HG03571 (cell line): ENCODE measurements around the gene ZNF655.
"Not testable (repeated sequence)": the region's sequence is repeated elsewhere in the genome, so short reads cannot be mapped to it uniquely, and the experiment has no call there.

Experiments used
- ATAC-seq: cut with Tn5 transposase; IDR thresholded peaks from one replicate; pipeline ENCODE4 v1.9.1; 2021; ENCODE audit not compliant: unreplicated experiment

The ZNF655 gene

GRCh38 chr7:99558306-99559174, at the start of gene ZNF655:
ZNF655 (plus strand) TSS chr7:99558642; CDS start chr7:99560560, 1,918 bp downstream.
- peak; percentile 69 for ATAC-seq

GRCh38 chr7:99514050-99514449, 44.4 kb upstream of the ZNF655 start:
- no peak for ATAC-seq

- ATAC-seq: no peak
Measured at GRCh38 chr7:99521399-99521798, 37.0 kb upstream of the ZNF655 start.

- no peak for ATAC-seq
Measured at GRCh38 chr7:99525713-99526440, 32.6 kb upstream of the ZNF655 start.

GRCh38 chr7:99531354-99531765, 27.1 kb upstream of the ZNF655 start:
- ATAC-seq: no peak

- no peak for ATAC-seq
Measured at GRCh38 chr7:99535667-99536066, 22.8 kb upstream of the ZNF655 start.

GRCh38 chr7:99539213-99539811, 19.1 kb upstream of the ZNF655 start:
- ATAC-seq: no peak

GRCh38 chr7:99540542-99540941, 17.9 kb upstream of the ZNF655 start:
- ATAC-seq: no peak

GRCh38 chr7:99541212-99541611, 17.2 kb upstream of the ZNF655 start:
- ATAC-seq: no peak

GRCh38 chr7:99543081-99543671, 15.3 kb upstream of the ZNF655 start:
- ATAC-seq: no peak

- no peak for ATAC-seq
Measured at GRCh38 chr7:99543916-99544315, 14.5 kb upstream of the ZNF655 start.

GRCh38 chr7:99545308-99545707, 13.1 kb upstream of the ZNF655 start:
- ATAC-seq: not testable (repeated sequence)

- ATAC-seq: not testable (repeated sequence)
Measured at GRCh38 chr7:99549545-99549944, 8.9 kb upstream of the ZNF655 start.

GRCh38 chr7:99551334-99551733, 7.1 kb upstream of the ZNF655 start:
- ATAC-seq: no peak

GRCh38 chr7:99551767-99552463, 6.5 kb upstream of the ZNF655 start, which contains the start of gene FAM200A:
FAM200A (minus strand) TSS chr7:99552114; CDS start chr7:99548407, 3,707 bp downstream.
- peak; percentile 93 for ATAC-seq

GRCh38 chr7:99553039-99553438, 5.4 kb upstream of the ZNF655 start:
- no peak for ATAC-seq

GRCh38 chr7:99554939-99555338, 3.5 kb upstream of the ZNF655 start:
- no peak for ATAC-seq

GRCh38 chr7:99557196-99557607, 1.2 kb upstream of the ZNF655 start:
- no peak for ATAC-seq

- peak; percentile 5 for ATAC-seq
Measured at GRCh38 chr7:99557940-99558305, 519 bp upstream of the ZNF655 start.

- ATAC-seq: no peak
Measured at GRCh38 chr7:99559175-99559915, 903 bp downstream of the ZNF655 start.
